B cell (primary cell): ENCODE data around the gene DDAH1. TPM values are rescaled to one million over a fixed set of nuclear protein-coding genes. Genes with fewer than 3 reads are reported as not detected.

Source experiments
- ATAC-seq: fragments of 200-7000 bp; cut with Tn5 transposase; one replicate; pipeline ENCODE4 v1.10.0; 2021; ENCODE audit warnings: low read depth, mild to moderate bottlenecking, moderate number of reproducible peaks, moderate library complexity
- CTCF ChIA-PET: fragments of 350-600 bp; sonication (Branson Sonifier 250); formaldehyde crosslinking; loops from one replicate; lab custom pipeline; 2021; ENCODE audit warnings: antibody characterized with exemption, inconsistent platforms; lab: Charles Lee
- POLR2A ChIA-PET: fragments of 350-600 bp; sonication (Branson Sonifier 250); formaldehyde crosslinking; loops from one replicate; lab custom pipeline; 2021; ENCODE audit warnings: antibody characterized with exemption; lab: Charles Lee
- DNase-seq: peaks from one replicate; pipeline ENCODE4 v3.0.0; 2013
- H2AFZ ChIP-seq: 2 replicates; pipeline ENCODE4 v1.6.1; 2012; ENCODE audit warnings: mild to moderate bottlenecking, low read depth, low read length; ENCODE audit not compliant: insufficient read depth, poor library complexity, severe bottlenecking
- H3K27ac ChIP-seq, 2 donors: 1 replicate in 1 of 2; 2 replicates in 1 of 2; pipeline ENCODE4 v1.5.1; 2012 to 2013; ENCODE audit warnings: low read length in 2 of 2, mild to moderate bottlenecking in 2 of 2, moderate library complexity in 1 of 2
- H3K27me3 ChIP-seq, 4 experiments: fragments of 200-600 bp in 1 of 4; sonication (generic) in 1 of 4; replicated peaks in 1 of 4; 1 replicate in 2 of 4; 2 replicates in 2 of 4; pipeline versions ENCODE4 v1.6.1 to v1.7.0; 2013 to 2016; ENCODE audit warnings: low read length in 3 of 4, mild to moderate bottlenecking in 2 of 4, mixed read lengths in 1 of 4, moderate library complexity in 1 of 4; ENCODE audit not compliant: insufficient read depth in 4 of 4, control insufficient read depth in 3 of 4; ENCODE audit errors: control extremely low read depth in 1 of 4
- H3K36me3 ChIP-seq, 2 experiments: replicated peaks in 1 of 2; 1 replicate in 1 of 2; 2 replicates in 1 of 2; pipeline versions ENCODE4 v1.6.1 to v1.7.1; 2013; ENCODE audit warnings: low read length in 1 of 2; ENCODE audit not compliant: insufficient read depth in 2 of 2, control insufficient read depth in 1 of 2; ENCODE audit errors: control extremely low read depth in 1 of 2, extremely low read depth in 1 of 2
- H3K4me1 ChIP-seq, 2 donors: fragments of 200-600 bp in 1 of 2; sonication (generic) in 1 of 2; 1 replicate in 1 of 2; 2 replicates in 1 of 2; pipeline versions ENCODE4 v1.5.1 to v1.6.1; 2013 to 2017; ENCODE audit warnings: low read length in 2 of 2; ENCODE audit not compliant: control insufficient read depth in 2 of 2, insufficient read depth in 2 of 2
- H3K4me2 ChIP-seq: replicated peaks from 2 replicates; pipeline ENCODE3; 2012; ENCODE audit warnings: mild to moderate bottlenecking, low read depth, low read length; ENCODE audit not compliant: poor library complexity, severe bottlenecking
- H3K4me3 ChIP-seq, 5 experiments: fragments of 200-600 bp in 1 of 5; sonication (generic) in 1 of 5; 1 replicate in 3 of 5; 2 replicates in 2 of 5; pipeline versions ENCODE4 v1.5.1 to v1.7.0; 2011 to 2016; ENCODE audit warnings: low read length in 4 of 5, mild to moderate bottlenecking in 4 of 5, low read depth in 2 of 5, control low read depth in 1 of 5, moderate library complexity in 1 of 5; ENCODE audit not compliant: insufficient read depth in 1 of 5; ENCODE audit errors: control extremely low read depth in 1 of 5, extremely low read depth in 1 of 5
- H3K79me2 ChIP-seq: fragments of 200-600 bp; sonication (generic); one replicate; pipeline ENCODE4 v1.6.0; 2016; ENCODE audit warnings: low read length; ENCODE audit not compliant: control insufficient read depth, insufficient read depth
- H3K9ac ChIP-seq: fragments of 200-600 bp; sonication (generic); 2 replicates; pipeline ENCODE4 v1.6.1; 2017; ENCODE audit warnings: mild to moderate bottlenecking, low read length, moderate library complexity
- H3K9me3 ChIP-seq, 3 donors: one replicate each; pipeline versions ENCODE4 v1.6.1 to v1.7.1; 2013; ENCODE audit warnings: low read length in 2 of 3; ENCODE audit not compliant: control insufficient read depth in 2 of 3, insufficient read depth in 1 of 3; ENCODE audit errors: control extremely low read depth in 1 of 3
- H4K20me1 ChIP-seq: 2 replicates; pipeline ENCODE4 v1.6.0; 2012; ENCODE audit warnings: mild to moderate bottlenecking, low read length; ENCODE audit not compliant: insufficient read depth, control insufficient read depth, poor library complexity, severe bottlenecking
- H3K27ac Mint-ChIP-seq: one replicate; pipeline ENCODE4 v1.8.0; 2021; ENCODE audit warnings: mixed read lengths
- H3K27me3 Mint-ChIP-seq: one replicate; pipeline ENCODE4 v1.8.0; 2021; ENCODE audit warnings: mixed read lengths
- H3K4me1 Mint-ChIP-seq: one replicate; pipeline ENCODE4 v1.8.0; 2021; ENCODE audit warnings: mixed read lengths
- H3K4me3 Mint-ChIP-seq: one replicate; pipeline ENCODE4 v1.8.0; 2021; ENCODE audit warnings: mixed read lengths
- H3K9me3 Mint-ChIP-seq: one replicate; pipeline ENCODE4 v1.8.0; 2022; ENCODE audit warnings: mixed read lengths; ENCODE audit not compliant: insufficient read depth
- EZH2 ChIP-seq: IDR thresholded peaks from 2 replicates; pipeline ENCODE4 v1.6.1; 2012; ENCODE audit warnings: borderline replicate concordance, low read depth, mild to moderate bottlenecking, moderate library complexity, low read length; ENCODE audit not compliant: insufficient read depth, poor library complexity, severe bottlenecking
- WGBS: methylation state at CpG from one replicate; pipeline ENCODE4 v1.1.5; 2013; ENCODE audit warnings: missing lambda C conversion rate; ENCODE audit not compliant: insufficient coverage; 5-methylcytosine and 5-hydroxymethylcytosine counted together
- intact Hi-C: fragments of 100-400 bp; cut with micrococcal nuclease; formaldehyde crosslinking; loops from one replicate; pipeline ENCODE4 v1.10.0; 2022
- polyA plus RNA-seq: library from polyadenylated mRNA; depleted of rRNA; stranded (reverse); fragments of >200 nt; gene quantifications from 2 replicates; pipeline ENCODE4 v1.2.3, GENCODE V29; 2012
- total RNA-seq, 2 donors: library from RNA; stranded (reverse); fragments of 120-200 nt in 1 of 2; gene quantifications; 1 replicate in 1 of 2; 2 replicates in 1 of 2; pipeline versions ENCODE4 v1.2.3 to v1.2.4, GENCODE V29; 2013 to 2022
- TF ChIP-seq, protein P1 (sequence below): fragments of 200-600 bp; IDR thresholded peaks from one replicate; pipeline ENCODE4 v1.8.0; 2022; ENCODE audit warnings: antibody characterized with exemption, mild to moderate bottlenecking

DDAH1 gene
- total and polyA plus RNA-seq, 2 donors (not counting 1 experiment from before 2014, with no cell fraction given) = 0.04 TPM; not detected in 1

DNA sequence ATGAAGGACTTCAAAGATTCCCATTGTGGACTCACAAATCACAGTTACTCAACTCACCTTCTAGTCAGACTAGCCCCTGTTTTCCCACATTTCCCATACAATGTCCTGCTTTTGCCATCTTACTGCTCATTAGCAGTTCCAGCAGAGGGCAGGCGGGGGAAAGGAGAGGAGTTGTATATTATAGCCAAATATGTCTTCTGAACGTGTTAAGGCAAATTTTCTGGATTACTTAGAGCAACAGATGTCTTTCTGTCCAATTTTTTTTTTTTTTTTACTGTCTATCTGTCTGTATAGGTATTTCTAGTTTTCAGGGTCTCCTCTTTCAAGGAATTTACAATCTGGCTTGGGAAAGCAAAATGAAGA lies 29.9 kb upstream of the DDAH1 start:
- no peak overlapping the region for H2AFZ ChIP-seq
- no CpG with 5 or more reads among the region's 2 CpGs for WGBS
- H3K4me1 Mint-ChIP-seq = no peaks in the 10 kb centered on the region

DNA sequence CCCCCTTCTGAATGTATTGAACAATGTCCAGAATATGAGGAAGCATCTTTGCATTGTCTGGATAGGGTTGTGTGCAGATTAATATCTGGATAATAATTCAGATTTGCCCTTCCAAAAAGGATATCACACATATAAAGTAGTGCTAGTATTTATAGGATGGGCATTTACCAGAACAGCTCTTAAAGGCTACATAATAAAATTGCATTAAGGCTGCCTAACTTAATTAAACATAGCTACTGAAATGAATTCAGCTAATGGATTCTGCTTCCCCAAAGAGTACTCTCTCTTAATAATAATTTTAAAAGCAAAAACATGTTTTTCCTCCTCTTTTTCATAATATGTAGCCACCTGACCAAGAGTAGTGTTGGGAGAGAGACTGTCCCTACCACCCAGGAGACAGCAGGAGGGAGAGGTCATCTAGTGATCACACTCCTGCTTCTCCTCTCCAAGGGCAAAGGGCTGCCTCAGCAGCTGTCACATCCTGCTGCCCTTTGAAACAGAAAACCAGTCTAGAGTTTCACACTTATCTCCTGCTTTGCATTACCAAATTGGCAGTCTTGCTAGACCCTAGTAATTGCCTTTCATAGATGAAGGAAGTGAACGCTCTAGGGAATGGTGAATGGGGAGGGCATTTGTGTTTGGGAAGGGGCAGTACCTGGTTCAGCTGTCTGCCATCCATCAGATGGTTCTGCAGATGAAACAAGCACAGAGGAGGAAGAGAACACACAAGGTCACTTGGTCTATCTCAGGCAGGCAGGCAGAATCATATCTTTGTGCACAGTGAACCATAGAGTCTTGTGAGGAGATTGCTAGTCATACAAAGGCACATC lies 29.3 kb upstream of the DDAH1 start:
- H3K9me3 ChIP-seq = no peaks in the 10 kb centered on the region
- no peak for TF ChIP-seq EZH2
- TF ChIP-seq, protein P1, sequence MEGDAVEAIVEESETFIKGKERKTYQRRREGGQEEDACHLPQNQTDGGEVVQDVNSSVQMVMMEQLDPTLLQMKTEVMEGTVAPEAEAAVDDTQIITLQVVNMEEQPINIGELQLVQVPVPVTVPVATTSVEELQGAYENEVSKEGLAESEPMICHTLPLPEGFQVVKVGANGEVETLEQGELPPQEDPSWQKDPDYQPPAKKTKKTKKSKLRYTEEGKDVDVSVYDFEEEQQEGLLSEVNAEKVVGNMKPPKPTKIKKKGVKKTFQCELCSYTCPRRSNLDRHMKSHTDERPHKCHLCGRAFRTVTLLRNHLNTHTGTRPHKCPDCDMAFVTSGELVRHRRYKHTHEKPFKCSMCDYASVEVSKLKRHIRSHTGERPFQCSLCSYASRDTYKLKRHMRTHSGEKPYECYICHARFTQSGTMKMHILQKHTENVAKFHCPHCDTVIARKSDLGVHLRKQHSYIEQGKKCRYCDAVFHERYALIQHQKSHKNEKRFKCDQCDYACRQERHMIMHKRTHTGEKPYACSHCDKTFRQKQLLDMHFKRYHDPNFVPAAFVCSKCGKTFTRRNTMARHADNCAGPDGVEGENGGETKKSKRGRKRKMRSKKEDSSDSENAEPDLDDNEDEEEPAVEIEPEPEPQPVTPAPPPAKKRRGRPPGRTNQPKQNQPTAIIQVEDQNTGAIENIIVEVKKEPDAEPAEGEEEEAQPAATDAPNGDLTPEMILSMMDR = no peak
- no peak overlapping the region for H2AFZ ChIP-seq
- no peak overlapping the region for H3K4me3 ChIP-seq
- ChIA-PET CTCF (no interaction called here), POLR2A (no interaction called here)
- Mint-ChIP-seq H3K9me3 (no peaks in the 10 kb centered on the region), H3K27me3 (peaks cover 12% of the 10 kb centered on the region), H3K4me3 (no peak overlapping the region), H3K27ac (no peak overlapping the region), H3K4me1 (no peaks in the 10 kb centered on the region)
- H4K20me1 ChIP-seq = no peaks in the 10 kb centered on the region
- no CpG with 5 or more reads among the region's 1 CpG for WGBS
- H3K79me2 ChIP-seq = no peaks in the 10 kb centered on the region
- H3K4me1 ChIP-seq = no peaks in the 10 kb centered on the region
- ATAC-seq (no peak), DNase-seq (no peak)
- H3K9ac ChIP-seq = no peak overlapping the region
- no peaks in the 10 kb centered on the region for H3K36me3 ChIP-seq
- intact Hi-C loops = no loop called here
- no peak overlapping the region for H3K4me2 ChIP-seq
- no peaks in the 10 kb centered on the region for H3K27me3 ChIP-seq
- H3K27ac ChIP-seq = no peak overlapping the region

More for the DNA sequence above, 29.9 kb upstream of the DDAH1 start:
- intact Hi-C loops = no loop called here
- H3K4me3 Mint-ChIP-seq = no peak overlapping the region
- no peaks in the 10 kb centered on the region for H3K9me3 ChIP-seq
- no peaks in the 10 kb centered on the region for H3K4me1 ChIP-seq
- H4K20me1 ChIP-seq = no peaks in the 10 kb centered on the region
- DNase-seq (no peak), ATAC-seq (no peak)
- peaks cover 9% of the 10 kb centered on the region for H3K27me3 Mint-ChIP-seq
- H3K27me3 ChIP-seq = no peaks in the 10 kb centered on the region
- H3K27ac Mint-ChIP-seq = no peak overlapping the region
- H3K9ac ChIP-seq = no peak overlapping the region
- ChIA-PET CTCF (no interaction called here), POLR2A (no interaction called here)
- no peak overlapping the region for H3K27ac ChIP-seq
- no peak overlapping the region for H3K4me2 ChIP-seq
- no peak overlapping the region for H3K4me3 ChIP-seq
- H3K36me3 ChIP-seq = no peaks in the 10 kb centered on the region
- no peaks in the 10 kb centered on the region for H3K79me2 ChIP-seq
- TF ChIP-seq EZH2 = no peak
- TF ChIP-seq, protein P1 = no peak
- no peaks in the 10 kb centered on the region for H3K9me3 Mint-ChIP-seq
